Measurements from ENCODE around the gene CAP2. TPM values are rescaled to one million over a fixed set of nuclear protein-coding genes. Genes with fewer than 3 reads are reported as not detected.

Gene CAP2
- total and polyA plus RNA-seq, 9 of the 15 experiments (the other 6 are each of a cell fraction or from before 2014, with no cell fraction given), result not detected

GRCh38 chr6:17486680-17487079, 93.3 kb downstream of the CAP2 start:
- no peak overlapping the region for H3K27ac ChIP-seq (ENCODE audit: extremely low read depth, low read depth, low read length)
- H3K27me3 ChIP-seq (ENCODE audit: control insufficient read depth in 2 of 2, insufficient read depth in 2 of 2, low read length in 2 of 2), result peaks cover 27 to 43% of the 10 kb centered on the region in 2 experiments; a peak in 4 of 5 replicates
- TF ChIP-seq MBD2 (IDR thresholded peaks at IDR 0.05; ENCODE audit: borderline replicate concordance, low read depth) (no peak), CCNT2 (IDR thresholded peaks at IDR 0.05; ENCODE audit: borderline replicate concordance, extremely low read depth, insufficient read length, low read depth, low read length) (no peak)
- no peaks in the 10 kb centered on the region for H3K79me2 ChIP-seq (ENCODE audit: control insufficient read depth, insufficient read depth, low read length)
- POLR2A ChIA-PET, result interaction anchor here (0.7 kb wide), 1 partner anchor 144 kb away, joined by 3 read pairs; no protein-coding TSS in a partner anchor
- FAIRE-seq (no peak), DNase-seq (ENCODE audit: extremely low read depth in 1 of 4, low spot score in 3 of 4) (no peak), ATAC-seq (no peak)
- no peaks in the 10 kb centered on the region for H3K4me1 ChIP-seq (replicated peaks in 1 of 2; ENCODE audit: control insufficient read depth in 2 of 2, insufficient read depth in 2 of 2, low read length in 2 of 2)
- no peak overlapping the region for H3K4me2 ChIP-seq (ENCODE audit: insufficient read depth, low read length)
- H3K4me3 ChIP-seq, result no peak overlapping the region
- no TSS peak for BruUV-seq (replicated peaks)
- CTCF ChIA-PET (ENCODE audit: low intra/inter-chr PET ratio), result no interaction called here
- H3K9me1 ChIP-seq (ENCODE audit: control insufficient read depth, insufficient read depth, low read length), result no peaks in the 10 kb centered on the region
- no peaks in the 10 kb centered on the region for H3K36me3 ChIP-seq (ENCODE audit: control insufficient read depth, insufficient read depth, low read length)
- intact Hi-C loops (cut with micrococcal nuclease) (no loop called here), in situ Hi-C loops (cut with MboI) (no loop called here)
- no peak overlapping the region for H2AFZ ChIP-seq (ENCODE audit: low read depth, low read length)
- no peak overlapping the region for H3K9ac ChIP-seq (ENCODE audit: insufficient read depth in 1 of 2, low read depth in 2 of 2, low read length in 2 of 2)
- H4K20me1 ChIP-seq (replicated peaks; ENCODE audit: control insufficient read depth, insufficient read depth, low read length), result no peaks in the 10 kb centered on the region; the same call in 1 of the 2 replicates
- 2% methylated on average over 4 of the region's 4 CpGs for WGBS (ENCODE audit: insufficient coverage, low coverage, missing lambda C conversion rate)
- H3K9me3 ChIP-seq (replicated peaks; ENCODE audit: control insufficient read depth, insufficient read depth, low read depth, low read length), result no peaks in the 10 kb centered on the region

GRCh38 chr6:17490724-17491123, 97.3 kb downstream of the CAP2 start:
- BruUV-seq (replicated peaks), result no TSS peak
- intact Hi-C loops (cut with micrococcal nuclease) (no loop called here), in situ Hi-C loops (cut with MboI) (no loop called here)
- TF ChIP-seq TAF15 (IDR thresholded peaks at IDR 0.05; ENCODE audit: low read depth, low read length), result no peak
- no peak for TF ChIP-seq MTA3 (IDR thresholded peaks at IDR 0.05; ENCODE audit: borderline replicate concordance)
- TF ChIP-seq SP1 (CRISPR knock-in tag; IDR thresholded peaks at IDR 0.05), result no peak
- no peak for TF ChIP-seq KLF6 (CRISPR knock-in tag; IDR thresholded peaks at IDR 0.05; ENCODE audit: borderline replicate concordance)
- no peak for TF ChIP-seq TAL1 (IDR thresholded peaks at IDR 0.05)
- TF ChIP-seq ILF3 (IDR thresholded peaks at IDR 0.05; ENCODE audit: borderline replicate concordance), result no peak
- TF ChIP-seq POLR2G (IDR thresholded peaks at IDR 0.05; ENCODE audit: low read depth, low read length), result no peak
- H3K27me3 ChIP-seq (ENCODE audit: control insufficient read depth in 2 of 2, insufficient read depth in 2 of 2, low read length in 2 of 2), result peaks cover 14 to 26% of the 10 kb centered on the region in 2 experiments; a peak in 4 of 5 replicates
- H3K79me2 ChIP-seq (ENCODE audit: control insufficient read depth, insufficient read depth, low read length), result no peaks in the 10 kb centered on the region
- WGBS (ENCODE audit: insufficient coverage, low coverage, missing lambda C conversion rate), result 0% methylated on average over 4 of the region's 4 CpGs
- ChIA-PET POLR2A (interaction anchor here (1.2 kb wide), 1 partner anchor 14 kb away, joined by 5 read pairs; no protein-coding TSS in a partner anchor), CTCF (ENCODE audit: low intra/inter-chr PET ratio) (no interaction called here)
- 0 out of 5 replicates have a peak, but pooled peaks cover 0 to 4% of the 10 kb centered on the region in 2 experiments for H3K4me1 ChIP-seq (replicated peaks in 1 of 2; ENCODE audit: control insufficient read depth in 2 of 2, insufficient read depth in 2 of 2, low read length in 2 of 2)
- H3K9me1 ChIP-seq (ENCODE audit: control insufficient read depth, insufficient read depth, low read length), result no peaks in the 10 kb centered on the region
- H4K20me1 ChIP-seq (replicated peaks; ENCODE audit: control insufficient read depth, insufficient read depth, low read length), result no peaks in the 10 kb centered on the region; the same call in 1 of the 2 replicates
- no peak for FAIRE-seq
- H3K9ac ChIP-seq (ENCODE audit: insufficient read depth in 1 of 2, low read depth in 2 of 2, low read length in 2 of 2), result no peak overlapping the region
- no peaks in the 10 kb centered on the region for H3K9me3 ChIP-seq (replicated peaks; ENCODE audit: control insufficient read depth, insufficient read depth, low read depth, low read length)
- no peak for ATAC-seq
- H3K27ac ChIP-seq (ENCODE audit: extremely low read depth, low read depth, low read length), result no peak overlapping the region
- H3K4me2 ChIP-seq (ENCODE audit: insufficient read depth, low read length), result no peak overlapping the region
- no peak overlapping the region for H2AFZ ChIP-seq (ENCODE audit: low read depth, low read length)
- no peaks in the 10 kb centered on the region for H3K36me3 ChIP-seq (ENCODE audit: control insufficient read depth, insufficient read depth, low read length)
- H3K4me3 ChIP-seq, result no peak overlapping the region
- no peak for DNase-seq (ENCODE audit: extremely low read depth in 1 of 4, low spot score in 3 of 4)
